ENCODE data around the gene PRDM5.

Gene PRDM5

DNA sequence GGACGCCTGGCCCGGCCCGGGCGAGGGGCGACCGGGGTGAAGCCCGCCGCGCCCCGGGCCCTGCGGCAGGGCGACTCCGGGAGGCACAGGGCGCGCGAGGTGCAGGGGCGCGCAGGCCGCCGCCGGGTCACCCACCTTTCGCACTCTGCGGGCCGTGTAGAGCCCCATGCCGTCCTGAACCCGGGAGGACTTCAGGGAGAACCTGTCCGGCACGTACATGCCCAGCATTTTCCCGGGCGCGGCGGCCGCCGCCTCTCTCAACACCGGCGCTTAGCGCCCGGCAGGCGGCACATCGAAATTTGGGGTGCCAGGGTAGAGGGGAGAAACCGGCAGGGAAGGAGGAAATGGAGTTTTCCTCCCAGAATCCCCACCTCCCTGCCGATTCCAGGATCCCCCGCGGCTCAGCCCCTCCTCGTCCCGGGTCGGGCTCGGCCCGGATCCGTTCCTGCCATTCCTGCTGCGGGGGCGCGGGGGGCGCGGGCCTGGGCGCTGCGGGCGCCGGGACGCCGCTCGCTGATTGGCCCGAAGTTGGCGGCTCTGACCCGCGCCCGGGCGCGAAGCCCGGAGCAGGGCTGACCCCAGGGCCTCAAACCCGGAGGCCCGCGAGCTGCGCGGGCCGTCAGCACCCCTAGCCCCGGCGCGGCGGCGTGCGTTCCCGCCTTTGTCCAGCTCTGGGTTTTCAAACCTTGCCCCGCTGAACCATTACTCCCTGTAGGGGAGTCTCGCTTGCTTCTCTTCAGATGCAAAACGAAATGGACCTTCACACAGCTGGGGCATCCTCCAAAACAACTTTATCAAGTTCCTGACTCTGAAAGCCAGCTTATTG lies at the start of gene PRDM5:
Gene PRDM5 (minus strand): TSS at position 346 of the 826 bp plus-strand sequence. CDS start 118 bp downstream, at position 228.
- DNase-seq = no peak

DNA sequence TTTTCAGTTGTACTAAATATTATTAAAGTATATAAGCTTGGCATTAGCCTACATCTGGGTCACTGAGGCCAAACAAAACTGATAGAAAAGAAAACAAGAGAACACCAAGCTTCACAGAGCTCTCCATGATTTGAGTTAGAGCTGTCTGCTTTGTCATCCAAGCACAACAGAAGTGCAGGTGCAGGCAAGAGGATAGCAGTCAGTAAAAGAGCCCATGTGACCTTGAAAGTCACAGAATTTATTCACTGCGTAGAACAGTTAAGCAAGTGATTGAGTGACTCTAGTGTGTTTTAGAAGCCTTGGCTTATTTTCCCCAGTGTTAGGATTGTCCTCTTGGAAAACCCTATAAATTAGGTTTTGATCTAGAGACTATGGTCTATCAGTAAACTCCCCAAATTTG lies 49.4 kb upstream of the PRDM5 start:
- no peak for DNase-seq

DNA sequence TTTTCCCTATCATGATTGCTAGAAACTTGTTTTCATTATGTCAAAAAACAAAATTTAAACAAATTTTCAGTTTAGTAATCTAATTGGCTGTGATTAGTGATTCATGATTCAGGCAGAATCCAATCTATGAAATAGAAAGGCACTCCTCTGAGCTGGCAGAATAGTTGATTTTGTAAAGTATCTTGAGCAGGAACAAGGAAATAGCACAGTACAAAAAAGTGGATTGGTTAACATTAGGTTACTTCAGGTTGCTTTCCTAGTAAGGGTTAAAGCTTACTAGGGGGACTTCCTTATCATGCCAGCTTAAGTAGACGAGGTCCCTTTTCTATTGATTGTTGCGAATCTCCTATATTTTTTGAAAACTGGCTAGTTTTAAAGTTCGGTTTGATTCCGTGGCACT lies 43.4 kb upstream of the PRDM5 start:
- DNase-seq = no peak

DNA sequence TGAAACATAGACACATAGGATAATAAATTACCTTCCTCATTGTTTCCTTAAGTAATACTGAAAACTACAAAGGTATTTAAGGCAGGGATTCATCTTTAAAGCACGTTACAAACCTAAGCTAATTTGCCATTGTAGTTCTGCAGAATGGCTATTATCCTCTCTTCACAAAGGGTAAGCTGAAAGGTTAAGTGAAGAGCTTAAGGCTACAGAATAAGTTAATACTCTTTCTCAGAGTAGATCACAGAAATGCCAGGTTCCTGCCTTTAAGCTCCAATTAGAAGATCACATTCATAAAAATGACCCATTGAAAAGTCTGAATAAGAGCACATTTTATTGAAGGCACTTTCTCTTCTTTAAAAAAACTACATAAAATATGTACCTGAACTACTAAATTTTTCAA lies 42.1 kb upstream of the PRDM5 start:
- no peak for DNase-seq

DNA sequence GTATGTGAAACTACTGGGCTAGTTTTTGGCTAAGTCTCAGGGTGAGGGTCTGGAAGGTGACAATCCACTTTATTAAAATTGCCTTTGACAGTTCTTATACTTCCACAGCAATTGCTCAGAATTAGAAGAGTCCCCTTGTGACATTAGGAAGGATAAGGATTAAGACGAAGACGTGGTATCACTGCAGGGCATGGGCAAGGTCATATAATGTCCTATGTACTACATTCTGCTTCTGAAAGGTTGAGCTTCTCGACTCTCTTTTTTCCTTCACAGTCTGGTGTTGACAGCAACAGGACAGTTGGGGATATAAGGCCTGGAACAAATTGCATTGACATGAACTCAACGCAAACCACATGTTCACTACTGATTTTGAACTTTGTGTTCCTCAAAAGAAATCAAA lies 40.9 kb upstream of the PRDM5 start:
- no peak for DNase-seq

DNA sequence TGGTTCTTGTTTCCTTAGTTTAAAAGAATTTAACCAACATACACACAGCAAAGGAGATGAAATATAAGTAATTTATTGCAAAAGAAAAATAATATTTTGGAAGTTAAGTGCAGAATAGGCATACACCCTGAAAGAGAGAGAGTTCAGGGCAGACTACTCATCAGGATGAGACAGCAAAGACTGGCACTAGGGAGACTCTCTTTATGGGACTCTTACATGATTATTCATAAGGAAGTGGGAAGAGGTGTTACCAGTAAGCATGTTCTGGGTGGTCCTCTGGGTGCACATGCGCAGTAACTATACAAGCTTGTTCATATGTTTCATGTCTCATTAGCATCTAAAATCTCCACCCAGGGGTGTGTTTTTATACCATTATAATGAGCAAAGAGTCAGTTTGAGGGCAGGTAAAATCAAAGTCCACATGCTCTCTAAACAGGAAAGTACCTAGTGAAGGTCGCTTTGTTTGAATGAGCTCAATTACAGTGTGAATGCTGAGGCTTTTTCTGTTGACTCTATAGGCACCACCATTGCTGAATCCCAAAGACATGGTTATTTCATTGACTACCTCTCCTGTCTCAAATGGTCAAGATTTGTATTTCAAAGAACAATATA lies 38.2 kb upstream of the PRDM5 start:
- DNase-seq = no peak

DNA sequence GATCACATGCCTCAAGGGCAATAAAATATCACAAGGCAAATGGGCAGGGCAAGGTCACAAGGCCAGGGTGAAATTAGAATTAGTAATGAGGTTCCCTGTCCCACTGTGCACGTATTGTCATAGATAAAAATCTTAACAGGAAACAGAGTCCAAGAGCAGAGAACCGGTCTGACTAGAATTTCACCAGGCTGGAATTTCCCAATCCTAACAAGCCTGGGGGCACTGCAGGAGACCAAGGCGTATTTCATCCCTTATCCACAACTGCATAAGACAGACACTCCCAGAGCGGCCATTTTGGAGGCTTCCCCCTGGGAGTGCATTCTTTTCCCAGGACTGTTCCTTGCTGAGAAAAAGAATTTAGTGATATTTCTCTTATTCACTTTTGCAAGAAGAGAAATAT lies 25.9 kb upstream of the PRDM5 start:
- DNase-seq = no peak

DNA sequence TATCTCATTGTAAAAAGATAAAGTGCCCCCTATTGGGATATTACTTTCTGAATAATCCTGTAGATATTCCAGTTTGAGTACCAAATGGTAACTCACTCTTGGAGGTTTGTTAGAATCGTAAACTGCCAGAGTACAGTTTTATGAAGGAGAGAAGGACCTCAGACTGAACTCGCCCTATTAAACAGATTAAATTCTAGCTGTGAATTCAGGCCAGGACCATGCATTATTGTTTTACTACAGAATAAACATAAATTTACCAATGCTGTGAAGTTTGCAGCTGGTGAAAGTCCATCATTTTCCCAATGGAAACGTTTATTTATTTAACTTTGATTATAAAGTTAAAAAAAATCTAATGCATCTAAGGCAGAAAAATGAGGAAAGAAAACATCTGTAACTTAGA lies 20.2 kb upstream of the PRDM5 start:
- no peak for DNase-seq

DNA sequence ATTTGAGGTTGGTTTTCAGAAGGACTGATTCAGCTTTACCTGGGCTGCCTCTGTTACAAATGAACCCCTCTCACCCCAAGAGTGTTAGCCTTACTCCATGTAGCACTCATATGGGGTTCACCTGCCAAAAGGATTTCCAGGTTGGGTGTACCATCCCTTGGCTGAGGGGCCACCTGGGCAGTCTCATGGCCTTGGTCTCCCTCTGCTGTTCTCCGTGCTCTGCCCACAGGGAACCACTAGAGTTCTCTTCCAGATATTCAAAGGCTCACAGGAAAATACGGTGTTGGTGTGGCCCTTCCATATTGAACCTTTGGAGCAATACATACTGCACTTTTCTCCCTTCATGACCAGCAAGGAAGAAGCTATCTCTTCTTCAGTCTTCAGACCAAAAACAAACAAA lies 18.0 kb upstream of the PRDM5 start:
- DNase-seq = no peak

DNA sequence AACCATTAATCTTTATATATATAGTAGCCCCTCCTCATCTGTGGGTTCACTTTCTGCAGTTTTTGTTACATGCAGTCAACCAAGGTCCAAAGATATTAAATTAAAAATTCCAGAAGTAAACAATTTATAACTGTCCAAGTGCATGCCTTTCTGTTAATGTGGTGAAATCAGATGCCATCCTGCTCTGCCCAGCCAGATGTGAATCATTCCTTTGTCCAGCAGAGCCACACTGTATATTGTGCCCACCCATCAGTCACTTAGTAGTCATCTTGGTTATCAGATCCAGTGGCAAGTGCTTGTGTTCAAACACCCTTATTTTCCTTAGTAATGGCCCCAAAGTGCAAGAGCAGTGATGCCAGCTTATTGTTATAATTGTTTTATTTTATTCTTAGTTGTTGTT lies 17.2 kb upstream of the PRDM5 start:
- DNase-seq = no peak

DNA sequence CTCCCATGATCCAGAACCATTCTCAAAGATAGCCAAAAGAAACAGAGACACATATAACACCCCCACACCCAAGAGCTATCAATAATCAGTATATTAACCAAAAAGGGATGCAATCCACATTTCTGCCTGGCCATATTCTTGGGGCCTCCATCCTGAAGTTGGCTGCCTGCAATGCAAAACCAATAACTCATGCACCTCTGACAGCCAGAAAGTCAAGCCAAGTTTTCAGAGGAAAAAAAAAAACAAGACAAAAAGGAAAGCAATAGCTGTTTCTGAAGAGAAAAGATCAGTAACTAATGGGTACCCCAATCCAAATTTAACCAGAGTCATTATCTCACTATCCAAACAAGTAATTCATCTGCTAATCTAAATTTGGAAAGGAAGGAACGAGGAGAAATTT lies 7.3 kb upstream of the PRDM5 start:
- no peak for DNase-seq

DNA sequence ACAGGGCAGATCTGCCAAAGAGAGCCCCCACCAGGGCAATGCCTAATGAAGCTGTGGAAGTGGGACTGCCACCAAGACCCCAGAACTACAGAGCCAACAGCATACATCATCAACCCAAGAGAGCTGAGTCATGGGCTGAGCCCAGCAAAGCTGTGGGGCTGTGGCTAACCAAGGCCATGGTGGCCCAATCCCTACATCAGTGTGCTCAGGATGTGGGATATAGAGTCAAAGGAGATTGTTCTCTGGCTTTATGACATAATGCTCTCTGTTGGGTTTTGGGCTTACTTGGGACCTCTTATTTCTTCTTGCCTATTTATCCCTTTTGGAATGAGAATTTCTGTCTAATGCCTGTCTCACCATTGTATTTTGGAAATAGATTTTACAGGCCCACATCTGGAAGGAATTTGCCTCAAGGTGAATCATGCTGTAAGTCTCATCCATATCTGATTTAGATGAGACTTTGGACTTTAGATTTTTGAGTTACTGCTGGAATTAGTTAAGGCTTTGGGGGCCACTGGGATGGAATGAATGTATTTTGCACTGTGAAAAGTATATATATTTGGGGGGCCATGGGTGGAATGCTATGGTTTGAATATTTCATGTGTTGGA lies 5.4 kb upstream of the PRDM5 start:
- DNase-seq = no peak

DNA sequence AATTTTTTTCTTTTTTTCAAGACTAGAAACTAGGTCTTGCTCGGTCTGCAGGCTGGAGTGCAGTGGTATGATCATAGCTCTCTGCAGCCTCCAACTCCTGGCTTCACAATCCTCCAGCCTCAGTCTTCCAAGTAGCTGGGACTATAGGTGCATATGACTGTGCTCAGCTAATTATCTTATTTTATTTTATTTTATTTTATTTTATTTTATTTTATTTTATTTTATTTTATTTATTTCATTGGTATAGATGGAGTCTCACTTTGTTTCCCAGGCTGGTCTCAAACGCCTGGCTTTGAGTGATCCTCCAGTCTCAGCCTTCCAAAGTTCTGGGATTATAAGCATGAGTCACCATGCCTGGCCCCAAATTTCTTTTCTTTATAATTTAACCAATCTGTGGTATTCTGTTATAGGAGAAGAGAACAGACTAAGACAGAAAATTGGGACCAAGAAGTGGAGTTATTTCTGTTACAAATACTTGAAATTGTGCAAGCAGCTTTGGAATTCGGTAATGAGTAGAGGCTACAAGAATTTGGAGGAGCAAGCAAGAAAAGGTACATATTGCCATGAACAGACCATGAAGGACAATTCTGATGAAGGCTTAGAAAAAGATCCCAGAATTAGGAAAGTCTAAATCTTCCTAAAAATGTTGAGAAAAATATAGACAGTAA lies 4.0 kb upstream of the PRDM5 start:
- DNase-seq = no peak

DNA sequence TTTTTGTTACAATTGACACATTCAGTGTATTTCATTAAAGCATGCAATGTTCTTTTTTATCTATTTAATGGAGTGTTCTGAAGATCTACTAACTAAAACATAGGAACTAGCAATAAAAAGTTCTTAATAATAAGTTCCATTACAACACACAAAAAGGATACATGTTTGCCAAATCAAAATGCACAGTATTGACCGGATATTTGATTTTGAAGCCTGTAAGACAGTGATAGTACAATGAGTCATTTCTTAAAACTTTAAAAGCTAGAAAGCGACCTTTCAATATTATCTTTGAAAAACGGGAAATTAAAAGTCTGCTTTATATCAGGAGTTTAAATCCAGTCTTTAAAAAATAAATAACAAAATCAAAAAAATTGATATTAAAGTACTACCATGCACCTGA lies 2.4 kb upstream of the PRDM5 start:
- DNase-seq = no peak

DNA sequence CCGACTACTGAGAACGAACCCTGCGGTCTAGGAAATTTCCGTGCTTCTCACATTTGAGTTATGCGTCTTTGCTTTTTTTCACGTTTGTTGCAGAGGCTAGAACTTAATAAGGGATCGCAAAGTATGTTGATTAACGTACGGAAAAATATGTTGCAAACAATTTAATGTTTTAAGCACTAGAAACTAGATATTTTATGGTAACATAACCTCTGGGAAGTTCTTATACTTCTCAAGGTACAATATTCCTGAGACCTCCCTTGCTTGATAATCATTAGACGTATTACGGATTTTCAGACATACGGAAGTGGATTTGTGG lies 639 bp upstream of the PRDM5 start:
- DNase-seq = no peak

DNA sequence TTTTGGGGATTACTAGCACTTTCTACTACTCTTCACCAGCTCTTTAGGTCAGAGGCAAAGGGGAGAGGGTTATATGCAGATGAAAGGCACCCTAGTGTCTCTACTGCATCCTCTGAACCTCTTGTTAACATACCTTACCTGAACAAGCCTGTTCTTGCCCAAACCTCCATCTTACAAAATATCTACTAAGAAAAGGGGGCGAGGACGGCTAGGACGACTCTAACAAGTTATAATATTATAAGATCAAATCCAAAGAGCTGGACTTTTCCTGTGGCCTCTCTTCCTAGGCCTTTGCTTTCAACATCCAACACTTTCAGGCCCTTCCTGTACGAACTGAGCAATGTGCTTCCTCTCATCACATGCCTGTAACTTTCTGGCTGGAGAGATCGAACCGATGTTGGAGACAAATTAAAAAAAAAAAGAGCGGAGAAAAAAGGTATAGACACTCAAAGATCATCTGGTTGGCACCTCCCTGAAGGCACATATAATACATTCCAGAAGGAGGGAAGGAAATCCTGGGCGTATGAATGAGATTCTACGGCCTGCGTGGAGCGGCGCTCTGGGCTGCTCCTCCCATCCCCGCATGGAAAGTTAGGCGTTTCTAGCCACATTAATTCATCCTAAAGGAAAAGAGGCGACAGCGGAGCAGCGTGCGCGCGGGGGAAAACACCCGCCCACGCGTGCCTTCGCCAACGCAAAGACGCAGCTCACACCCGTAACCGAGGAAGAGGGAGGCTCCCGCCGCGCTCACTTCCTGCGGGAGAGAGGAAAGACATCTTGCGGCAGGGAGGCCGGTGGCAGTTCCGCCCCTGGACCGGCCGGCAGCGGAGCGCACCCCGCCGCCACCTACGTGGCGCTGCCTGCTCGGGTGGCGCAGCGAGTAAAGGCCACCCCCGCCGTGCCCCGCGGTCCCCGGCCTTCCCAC lies 808 bp downstream of the PRDM5 start:
- DNase-seq = no peak

DNA sequence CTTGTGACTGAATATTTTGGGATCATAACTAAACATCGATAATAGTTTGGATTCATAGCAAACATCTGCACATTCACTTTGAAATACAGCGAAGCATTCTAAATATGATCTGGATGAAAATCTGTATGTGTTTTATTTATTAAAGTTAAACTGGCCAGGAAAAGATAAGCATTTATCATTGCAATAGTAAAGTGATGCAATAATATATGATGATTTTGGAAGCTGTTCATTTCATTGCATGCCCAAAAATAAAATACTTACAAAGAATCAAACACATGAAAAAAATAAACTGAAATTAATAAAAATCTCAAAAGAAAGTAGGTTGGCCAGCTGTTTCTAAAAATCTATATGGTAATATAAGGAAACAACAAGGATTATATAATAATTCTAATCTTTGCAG lies 1.9 kb downstream of the PRDM5 start:
- DNase-seq = no peak

DNA sequence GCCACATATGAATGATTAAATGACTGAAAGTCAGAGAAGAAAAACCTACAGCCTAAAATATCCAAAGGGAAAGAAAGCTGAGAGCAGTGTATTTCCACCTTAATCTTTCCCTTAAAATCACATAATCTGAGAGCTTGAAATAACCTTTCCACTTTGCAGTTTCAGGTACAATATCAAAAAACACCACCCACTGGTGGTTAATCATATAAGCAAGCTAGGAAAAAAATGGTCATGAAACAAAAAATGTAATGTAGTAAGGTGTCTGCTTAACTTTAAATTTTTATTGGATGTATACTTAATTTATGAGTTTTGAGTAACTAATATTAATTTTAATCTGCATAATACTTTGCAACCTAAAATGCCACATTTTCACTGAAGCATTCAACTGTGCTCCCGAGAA lies 3.2 kb downstream of the PRDM5 start:
- no peak for DNase-seq

DNA sequence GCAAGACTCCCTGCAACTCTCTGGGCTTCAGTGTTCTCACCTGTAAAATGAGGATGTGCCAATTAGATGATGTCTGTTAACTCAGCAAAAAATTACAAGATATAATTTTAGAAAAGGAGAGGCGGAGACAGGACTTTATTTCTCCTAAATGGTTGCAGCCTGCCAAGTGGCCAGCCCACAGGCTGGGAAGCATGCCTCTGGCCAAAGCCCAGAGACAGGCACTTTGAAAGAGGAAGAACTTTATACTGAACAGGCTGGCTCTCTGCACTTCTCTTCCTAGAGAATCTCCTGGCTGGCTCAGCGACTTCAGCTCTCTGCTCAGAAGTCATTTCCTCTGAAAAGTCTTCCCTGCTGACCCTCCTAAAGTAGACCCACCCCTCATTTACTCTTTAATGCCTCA lies 3.7 kb downstream of the PRDM5 start:
- no peak for DNase-seq

DNA sequence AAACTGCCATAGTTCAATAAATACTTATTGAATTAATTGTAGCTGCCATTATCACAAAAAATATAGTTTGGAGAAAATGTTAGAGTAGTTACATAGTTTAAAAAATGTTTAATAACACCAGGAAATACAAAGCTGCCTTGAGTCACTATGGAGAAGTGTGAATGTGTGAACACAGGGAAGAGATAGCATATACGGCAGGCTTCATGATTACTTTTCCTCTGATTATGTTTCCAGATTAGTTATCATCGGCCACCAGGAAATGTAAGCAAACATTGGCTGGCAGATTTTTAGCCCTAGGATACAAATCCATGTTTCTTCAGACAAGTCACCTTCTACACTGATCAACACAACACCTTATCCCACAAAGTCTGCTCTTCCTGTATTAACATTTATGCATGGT lies 4.4 kb downstream of the PRDM5 start:
- no peak for DNase-seq

DNA sequence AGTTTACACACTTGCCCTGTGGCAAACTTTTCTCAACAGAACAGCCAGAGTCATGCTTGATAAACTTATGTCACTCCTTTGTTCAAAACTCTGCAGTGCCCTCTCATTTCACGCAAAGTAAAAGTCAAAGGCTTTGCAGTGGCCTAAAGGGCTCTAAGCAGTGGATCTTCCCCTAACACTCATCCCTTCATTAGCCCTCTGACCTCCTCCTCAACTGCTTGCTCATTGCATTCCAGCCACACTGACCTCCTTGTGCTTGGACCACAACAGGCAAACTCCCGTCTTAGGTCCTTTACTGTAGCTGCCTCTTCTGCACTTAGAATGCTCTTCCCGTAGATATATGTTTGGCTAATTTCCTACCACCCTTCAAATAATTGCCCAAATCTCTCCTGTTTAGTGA lies 5.6 kb downstream of the PRDM5 start:
- no peak for DNase-seq

DNA sequence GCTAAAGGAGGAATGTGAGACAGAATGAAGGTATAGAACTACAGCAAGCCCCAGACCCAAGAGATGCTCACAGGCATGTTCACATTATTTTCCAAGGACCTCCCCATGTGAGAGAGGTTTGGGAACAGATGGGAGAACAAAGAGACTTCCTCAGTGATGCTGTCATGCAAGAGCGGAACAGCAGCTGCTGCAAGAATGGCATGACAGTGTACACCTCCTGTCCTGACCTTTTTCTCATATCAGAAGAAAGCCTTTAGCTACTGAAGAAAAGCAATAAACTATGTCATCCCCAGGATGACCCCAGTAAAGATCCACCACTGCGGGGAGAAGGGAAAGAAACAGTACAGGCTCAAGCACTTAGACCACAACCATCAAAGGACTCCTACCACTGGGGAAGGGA lies 7.2 kb downstream of the PRDM5 start:
- no peak for DNase-seq

DNA sequence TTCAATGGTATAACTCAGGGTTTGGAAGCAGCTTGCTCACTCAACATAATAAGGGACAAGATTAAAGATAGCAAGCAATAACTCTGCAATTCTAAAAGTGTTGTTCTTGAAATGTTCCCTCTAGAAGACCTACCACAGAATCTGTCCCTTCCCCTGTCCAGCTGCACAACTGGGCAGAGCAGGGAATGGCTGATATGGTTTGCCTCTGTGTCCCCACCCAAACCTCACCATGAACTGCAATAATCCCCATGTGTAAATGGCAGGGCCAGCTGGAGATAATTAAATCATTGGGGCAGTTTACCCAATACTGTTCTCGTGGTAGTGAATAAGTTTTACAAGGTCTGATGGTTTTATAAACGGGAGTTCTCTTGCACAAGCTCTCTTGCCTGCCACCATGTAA lies 19.1 kb downstream of the PRDM5 start:
- no peak for DNase-seq

Measured in cerebellar nuclear complex (tissue), 1 donor.